Suprapubic skin (tissue), 4 donors: Measurements from ENCODE around the gene TMEM80. TPM values are rescaled to one million over a fixed set of nuclear protein-coding genes. Genes with fewer than 3 reads are reported as not detected.

Source experiments
- DNase-seq, 2 donors: peaks; one replicate each; pipeline ENCODE4 v3.0.0-alpha.2; 2019; ENCODE audit warnings: low spot score in 2 of 2
- H3K27ac ChIP-seq: fragments of 200-600 bp; sonication (generic); one replicate; pipeline ENCODE4 v1.5.1; 2019
- H3K27me3 ChIP-seq: fragments of 200-600 bp; sonication (generic); one replicate; pipeline ENCODE4 v1.5.1; 2019
- H3K36me3 ChIP-seq: fragments of 200-600 bp; sonication (generic); one replicate; pipeline ENCODE4 v1.5.1; 2019
- H3K4me1 ChIP-seq: fragments of 200-600 bp; sonication (generic); one replicate; pipeline ENCODE4 v1.5.1; 2019
- H3K4me3 ChIP-seq: fragments of 200-600 bp; sonication (generic); one replicate; pipeline ENCODE4 v1.5.1; 2019; ENCODE audit warnings: mild to moderate bottlenecking
- H3K9me3 ChIP-seq: fragments of 200-600 bp; sonication (generic); one replicate; pipeline ENCODE4 v1.5.1; 2019
- CTCF ChIP-seq, 2 donors: fragments of 200-600 bp in 1 of 2; fragments of 450-650 bp in 1 of 2; sonication (generic) in 1 of 2; IDR thresholded peaks; one replicate each; pipeline ENCODE4 v1.5.1; 2016 to 2019; ENCODE audit warnings: antibody characterized with exemption in 2 of 2, mild to moderate bottlenecking in 1 of 2, moderate library complexity in 1 of 2
- EP300 ChIP-seq: sonication (generic); formaldehyde crosslinking; IDR thresholded peaks from one replicate; pipeline ENCODE4 v1.6.1; 2017; ENCODE audit warnings: antibody characterized with exemption
- POLR2A ChIP-seq, 2 donors: fragments of 450-650 bp; IDR thresholded peaks; one replicate each; pipeline ENCODE4 v1.6.1; 2017; ENCODE audit warnings: antibody characterized with exemption in 2 of 2, mild to moderate bottlenecking in 2 of 2, moderate library complexity in 2 of 2
- POLR2AphosphoS5 ChIP-seq, 3 donors: sonication (generic); formaldehyde crosslinking; IDR thresholded peaks; one replicate each; pipeline ENCODE4 v1.6.1; 2017; ENCODE audit warnings: antibody characterized with exemption in 3 of 3
- WGBS: methylation state at CpG from one replicate; pipeline ENCODE4 v1.1.5; 2018; 5-methylcytosine and 5-hydroxymethylcytosine counted together
- total RNA-seq, 4 donors: library from RNA; depleted of rRNA; stranded (reverse); fragments of >200 nt; gene quantifications; one replicate each; pipeline ENCODE4 v1.1.0, GENCODE V29; 2016

The TMEM80 gene
- total RNA-seq, 4 donors from 2014 or later: 31.5 to 53.6 (median 39.1) TPM

DNA sequence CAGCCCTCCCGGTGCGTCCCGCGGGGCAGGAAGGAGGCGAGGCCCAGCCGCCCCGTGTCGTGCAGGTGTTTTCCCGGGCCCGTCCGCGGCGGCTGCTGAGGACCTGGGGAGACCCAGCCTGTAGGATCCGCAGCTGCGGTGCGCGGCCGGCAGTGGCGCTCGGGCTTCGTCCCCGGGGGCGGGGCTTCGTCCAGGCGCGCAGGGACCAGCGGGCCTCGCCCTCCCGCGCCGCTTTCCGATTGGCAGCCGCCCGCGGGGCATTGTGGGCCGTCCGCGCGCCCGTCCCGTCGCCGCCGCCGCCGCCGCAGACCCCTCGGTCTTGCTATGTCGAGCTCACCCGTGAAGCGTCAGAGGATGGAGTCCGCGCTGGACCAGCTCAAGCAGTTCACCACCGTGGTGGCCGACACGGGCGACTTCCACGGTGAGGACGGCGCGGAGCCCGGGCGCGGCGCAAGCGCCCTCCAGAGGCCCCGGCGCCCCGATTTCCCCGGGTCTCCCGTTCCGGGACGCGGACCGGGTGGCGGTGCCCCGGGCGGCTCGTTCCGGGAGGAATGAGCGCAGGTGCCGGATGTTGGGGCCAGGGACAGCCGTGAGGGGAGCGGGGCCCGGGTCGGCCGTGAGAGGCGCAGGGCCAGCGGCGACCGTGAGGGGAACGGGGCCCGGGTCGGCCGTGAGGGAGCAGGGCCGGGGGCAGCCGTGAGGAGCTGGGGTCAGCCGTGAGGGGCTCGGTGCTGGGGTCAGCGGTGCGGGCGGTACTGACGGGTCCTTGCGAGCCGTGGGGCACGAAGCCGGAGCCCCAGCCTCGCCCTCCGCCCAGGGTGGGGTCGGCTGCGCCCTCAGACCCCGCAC lies 51.8 kb downstream of the TMEM80 start, which contains the start of gene TALDO1:
TSS of gene TALDO1 (plus strand) at position 307 of the 849 bp plus-strand sequence. CDS start at position 325, 18 bp downstream.
- peak in 1 of 2 donors; percentile 40 for TF ChIP-seq POLR2A (IDR thresholded peaks at IDR 0.05)
- TF ChIP-seq POLR2AphosphoS5 (IDR thresholded peaks at IDR 0.05): peak in 1 of 3 donors; percentile 6
- TF ChIP-seq EP300: no peak
- peak in 1 of 2 donors; percentile 12 for TF ChIP-seq CTCF (IDR thresholded peaks at IDR 0.05)
- Histone ChIP-seq H3K36me3 (no peaks in the 10 kb centered on the region), H3K27me3 (no peaks in the 10 kb centered on the region), H3K27ac (peak within 1 kb of the TSS; percentile 88), H3K9me3 (no peaks in the 10 kb centered on the region), H3K4me1 (peaks cover 33% of the 10 kb centered on the region), H3K4me3 (peak within 1 kb of the TSS; percentile 100)
- 0% methylated on average over 30 of the region's 112 CpGs for WGBS
- DNase-seq: peak; percentile 93 to 95

- H3K9me3 ChIP-seq: no peaks in the 10 kb centered on the region
- no peak for DNase-seq
- TF ChIP-seq CTCF (IDR thresholded peaks at IDR 0.05) (no peak), POLR2AphosphoS5 (IDR thresholded peaks at IDR 0.05) (no peak), EP300 (no peak)
Measured at GRCh38 chr11:748007-748359, 52.4 kb downstream of the TMEM80 start.

GRCh38 chr11:749731-750130 lies 54.1 kb downstream of the TMEM80 start:
- Histone ChIP-seq H3K27ac (no peak overlapping the region), H3K4me1 (peaks cover 33% of the 10 kb centered on the region), H3K36me3 (no peaks in the 10 kb centered on the region), H3K27me3 (no peaks in the 10 kb centered on the region), H3K9me3 (no peaks in the 10 kb centered on the region), H3K4me3 (no peak overlapping the region)
- WGBS: 45% methylated on average over 2 of the region's 2 CpGs
- TF ChIP-seq POLR2AphosphoS5 (IDR thresholded peaks at IDR 0.05) (no peak), CTCF (IDR thresholded peaks at IDR 0.05) (no peak), EP300 (no peak), POLR2A (IDR thresholded peaks at IDR 0.05) (no peak)
- no peak for DNase-seq

More at GRCh38 chr11:748007-748359, 52.4 kb downstream of the TMEM80 start:
- no peaks in the 10 kb centered on the region for H3K27me3 ChIP-seq
- H3K4me1 ChIP-seq: peaks cover 33% of the 10 kb centered on the region
- H3K4me3 ChIP-seq: peak overlapping the region; percentile 100
- H3K36me3 ChIP-seq: no peaks in the 10 kb centered on the region
- peak overlapping the region; percentile 88 for H3K27ac ChIP-seq
- WGBS: 18% methylated on average over 7 of the region's 18 CpGs

Other genes starting within 250 kb of the TMEM80 start
- 10 to 100 TPM; 22.3 to 31.0 (median 25.3) TPM for gene PTDSS2, start 245.5 kb upstream of the TMEM80 start, total RNA-seq
- 100 to 1,000 TPM; 378 to 392 (median 383) TPM for gene RNH1, start 188.6 kb upstream of the TMEM80 start, total RNA-seq
- gene HRAS, start 160.2 kb upstream of the TMEM80 start, total RNA-seq: 100 to 1,000 TPM in 2 of 4 donors, 10 to 100 TPM in 2; 82.9 to 131 (median 96.2) TPM
- gene LRRC56, start 158.3 kb upstream of the TMEM80 start, total RNA-seq: 1 to 10 TPM; 1.7 to 2.4 (median 2.1) TPM
- 10 to 100 TPM in 1 of 4 donors, 1 to 10 TPM in 3; 6.3 to 17.8 (median 8.7) TPM for gene LMNTD2, start 135.1 kb upstream of the TMEM80 start, total RNA-seq
- 100 to 1,000 TPM in 1 of 4 donors, 10 to 100 TPM in 3; 82.6 to 113 (median 87.0) TPM for gene RASSF7, start 134.8 kb upstream of the TMEM80 start, total RNA-seq
- gene PHRF1, start 119.3 kb upstream of the TMEM80 start, total RNA-seq: 10 to 100 TPM; 27.9 to 55.6 (median 42.0) TPM
- gene IRF7, start 79.9 kb upstream of the TMEM80 start, total RNA-seq: 10 to 100 TPM; 20.9 to 34.0 (median 26.6) TPM
- gene CDHR5, start 70.9 kb upstream of the TMEM80 start, total RNA-seq: 1 to 10 TPM in 1 of 4 donors, under 1 TPM in 1, not detected in 2; 0.53 to 1.1 TPM
- not detected for gene SCT, start 68.6 kb upstream of the TMEM80 start, total RNA-seq
- gene DRD4, start 58.5 kb upstream of the TMEM80 start, total RNA-seq: 1 to 10 TPM in 1 of 4 donors, under 1 TPM in 1, not detected in 2; 0.97 to 1.2 TPM
- 10 to 100 TPM; 37.0 to 60.6 (median 43.7) TPM for gene DEAF1, start 594 bp upstream of the TMEM80 start, total RNA-seq
- gene EPS8L2, start 10.4 kb downstream of the TMEM80 start, total RNA-seq: 100 to 1,000 TPM; 107 to 193 (median 140) TPM
- 100 to 1,000 TPM; 107 to 197 (median 179) TPM for gene TALDO1, start 51.6 kb downstream of the TMEM80 start, total RNA-seq
- gene GATD1, start 81.7 kb downstream of the TMEM80 start, total RNA-seq: 10 to 100 TPM; 27.2 to 68.2 (median 46.0) TPM
- not detected for gene CEND1, start 94.3 kb downstream of the TMEM80 start, total RNA-seq
- 10 to 100 TPM; 11.2 to 14.7 (median 13.7) TPM for gene SLC25A22, start 102.5 kb downstream of the TMEM80 start, total RNA-seq
- 10 to 100 TPM; 14.1 to 71.9 (median 33.5) TPM for gene PIDD1, start 109.4 kb downstream of the TMEM80 start, total RNA-seq
- 1,000 to 10,000 TPM in 2 of 4 donors, 100 to 1,000 TPM in 2; 692 to 1,129 (median 991) TPM for gene RPLP2, start 114.2 kb downstream of the TMEM80 start, total RNA-seq
- 100 to 1,000 TPM in 1 of 4 donors, 10 to 100 TPM in 3; 74.9 to 117 (median 85.9) TPM for gene PNPLA2, start 123.1 kb downstream of the TMEM80 start, total RNA-seq
- gene CRACR2B, start 132.1 kb downstream of the TMEM80 start, total RNA-seq: 10 to 100 TPM; 14.0 to 35.5 (median 29.6) TPM
- gene CD151, start 137.1 kb downstream of the TMEM80 start, total RNA-seq: 100 to 1,000 TPM; 108 to 162 (median 150) TPM
- 10 to 100 TPM; 31.1 to 76.4 (median 56.4) TPM for gene POLR2L, start 146.7 kb downstream of the TMEM80 start, total RNA-seq
- 10 to 100 TPM; 47.1 to 78.9 (median 59.7) TPM for gene TSPAN4, start 147.0 kb downstream of the TMEM80 start, total RNA-seq
- 100 to 1,000 TPM in 1 of 4 donors, 10 to 100 TPM in 3; 46.5 to 111 (median 66.2) TPM for gene CHID1, start 215.0 kb downstream of the TMEM80 start, total RNA-seq
- gene AP2A2, start 230.1 kb downstream of the TMEM80 start, total RNA-seq: 100 to 1,000 TPM in 2 of 4 donors, 10 to 100 TPM in 2; 45.4 to 107 (median 76.8) TPM